ENCODE data around the gene VANGL2. TPM values are rescaled to one million over a fixed set of nuclear protein-coding genes. Genes with fewer than 3 reads are reported as not detected.

Gene VANGL2
- polyA plus RNA-seq, 3 donors, result 0.01 TPM; not detected in 2

GRCh38 chr1:160465123-160465522 lies 64.8 kb downstream of the VANGL2 start:
- H2AFZ ChIP-seq (ENCODE audit: insufficient read depth, low read depth, low read length, poor library complexity, severe bottlenecking), result no peak overlapping the region
- intact Hi-C loops (cut with micrococcal nuclease), result no loop called here
- DNase-seq, result no peak
- no peaks in the 10 kb centered on the region for H3K9me3 ChIP-seq (replicated peaks in 1 of 2; ENCODE audit: control insufficient read depth in 1 of 2, insufficient read depth in 1 of 2, low read length in 2 of 2)
- H3K4me3 ChIP-seq (replicated peaks in 1 of 3; ENCODE audit: low read depth in 2 of 3, low read length in 3 of 3), result no peak overlapping the region
- Mint-ChIP-seq H3K9me3 (peaks cover 0 to 3% (median 1%) of the 10 kb centered on the region in 7 donors), H3K4me1 (peaks cover 17% of the 10 kb centered on the region), H3K36me3 (no peaks in the 10 kb centered on the region), H3K27ac (peak overlapping the region in 1 of 7 donors; percentile 30), H3K27me3 (ENCODE audit: low read depth in 3 of 3) (peaks cover 0 to 2% (median 0%) of the 10 kb centered on the region in 3 donors), H3K4me3 (no peak overlapping the region)
- H4K20me1 ChIP-seq (ENCODE audit: insufficient read depth, low read length), result no peaks in the 10 kb centered on the region
- no peak overlapping the region for H3K9ac ChIP-seq (ENCODE audit: insufficient read depth, low read length, poor library complexity, severe bottlenecking)
- H3K36me3 ChIP-seq (replicated peaks in 1 of 2; ENCODE audit: control insufficient read depth in 1 of 2, insufficient read depth in 2 of 2, low read length in 2 of 2), result no peaks in the 10 kb centered on the region
- H3K4me2 ChIP-seq (replicated peaks; ENCODE audit: extremely low read depth, low read length, poor library complexity, severe bottlenecking), result no peak overlapping the region
- WGBS (ENCODE audit: insufficient coverage), result 94% methylated on average over 6 of the region's 6 CpGs
- H3K4me1 ChIP-seq (ENCODE audit: control insufficient read depth in 1 of 2, insufficient read depth in 2 of 2, low read length in 2 of 2), result peaks cover 0 to 4% of the 10 kb centered on the region in 2 donors
- H3K27me3 ChIP-seq (ENCODE audit: control insufficient read depth in 2 of 2, insufficient read depth in 2 of 2, low read length in 2 of 2), result no peaks in the 10 kb centered on the region
- TF ChIP-seq CTCF (IDR thresholded peaks at IDR 0.05), result no peak
- no peaks in the 10 kb centered on the region for H3K79me2 ChIP-seq (ENCODE audit: insufficient read depth, low read length)
- H3K27ac ChIP-seq (ENCODE audit: low read depth in 1 of 2, low read length in 2 of 2), result no peak overlapping the region

GRCh38 chr1:160466961-160467360 lies 66.6 kb downstream of the VANGL2 start:
- DNase-seq, result peak in 2 of 3 donors; percentile 12 to 42
- intact Hi-C loops (cut with micrococcal nuclease), result no loop called here
- no peak for TF ChIP-seq CTCF (IDR thresholded peaks at IDR 0.05)
- Mint-ChIP-seq H3K36me3 (no peaks in the 10 kb centered on the region), H3K4me1 (peaks cover 9% of the 10 kb centered on the region), H3K9me3 (peaks cover 0 to 3% (median 1%) of the 10 kb centered on the region in 7 donors), H3K4me3 (no peak overlapping the region), H3K27me3 (ENCODE audit: low read depth in 3 of 3) (no peaks in the 10 kb centered on the region), H3K27ac (peak overlapping the region in 1 of 7 donors; percentile 45)
- H3K36me3 ChIP-seq (replicated peaks in 1 of 2; ENCODE audit: control insufficient read depth in 1 of 2, insufficient read depth in 2 of 2, low read length in 2 of 2), result no peaks in the 10 kb centered on the region
- WGBS (ENCODE audit: insufficient coverage), result 0% methylated on average over 2 of the region's 2 CpGs
- H3K4me2 ChIP-seq (replicated peaks; ENCODE audit: extremely low read depth, low read length, poor library complexity, severe bottlenecking), result no peak overlapping the region
- H3K4me3 ChIP-seq (replicated peaks in 1 of 3; ENCODE audit: low read depth in 2 of 3, low read length in 3 of 3), result no peak overlapping the region
- H3K9me3 ChIP-seq (replicated peaks in 1 of 2; ENCODE audit: control insufficient read depth in 1 of 2, insufficient read depth in 1 of 2, low read length in 2 of 2), result no peaks in the 10 kb centered on the region
- H3K27ac ChIP-seq (ENCODE audit: low read depth in 1 of 2, low read length in 2 of 2), result no peak overlapping the region
- H3K9ac ChIP-seq (ENCODE audit: insufficient read depth, low read length, poor library complexity, severe bottlenecking), result no peak overlapping the region
- no peaks in the 10 kb centered on the region for H4K20me1 ChIP-seq (ENCODE audit: insufficient read depth, low read length)
- H3K27me3 ChIP-seq (ENCODE audit: control insufficient read depth in 2 of 2, insufficient read depth in 2 of 2, low read length in 2 of 2), result no peaks in the 10 kb centered on the region
- peak overlapping the region; percentile 3 for H2AFZ ChIP-seq (ENCODE audit: insufficient read depth, low read depth, low read length, poor library complexity, severe bottlenecking)
- no peaks in the 10 kb centered on the region for H3K79me2 ChIP-seq (ENCODE audit: insufficient read depth, low read length)
- H3K4me1 ChIP-seq (ENCODE audit: control insufficient read depth in 1 of 2, insufficient read depth in 2 of 2, low read length in 2 of 2), result no peaks in the 10 kb centered on the region
